ENCODE measurements around the gene EEF1G.
"Not testable (repeated sequence)": the region's sequence is repeated elsewhere in the genome, so short reads cannot be mapped to it uniquely, and the experiment has no call there.

EEF1G gene

DNA sequence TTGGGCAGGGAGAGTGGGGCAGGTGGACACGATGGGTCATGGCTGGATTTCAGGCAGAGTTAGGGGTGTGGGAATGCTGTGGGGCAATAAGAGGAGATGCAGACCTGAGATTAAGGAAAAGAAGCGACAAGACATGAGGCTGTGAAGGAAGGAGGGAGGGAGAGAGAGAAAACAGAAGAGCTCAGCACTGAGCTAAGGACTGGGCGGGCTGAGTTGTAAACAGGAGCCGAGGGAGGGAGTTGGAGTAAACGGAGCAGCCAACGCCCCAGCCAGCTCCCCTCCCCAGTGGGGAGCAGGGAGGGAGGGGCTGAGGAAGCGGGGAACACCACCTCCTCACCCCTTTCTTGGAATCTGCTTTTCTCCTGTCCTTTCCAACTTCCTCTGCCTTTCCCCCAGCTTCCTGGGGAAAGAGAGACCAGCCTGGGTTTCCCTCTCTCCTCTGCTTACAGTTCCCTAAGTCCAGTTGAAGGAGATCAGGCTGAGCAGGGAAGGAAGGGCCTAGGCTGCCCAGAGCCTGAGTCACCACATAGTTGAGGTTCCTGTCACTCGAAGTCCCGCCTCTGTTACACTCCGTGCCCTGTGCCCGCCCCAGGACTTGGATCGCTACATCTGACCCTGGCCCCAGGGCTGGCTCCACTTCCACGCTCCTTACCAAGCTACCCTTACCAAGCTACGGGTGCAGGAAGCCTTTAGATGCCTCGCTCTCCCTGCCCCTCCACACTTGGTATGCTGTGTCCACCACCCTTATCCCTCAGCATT lies 20.4 kb downstream of the EEF1G start:
- FAIRE-seq, result no peak

DNA sequence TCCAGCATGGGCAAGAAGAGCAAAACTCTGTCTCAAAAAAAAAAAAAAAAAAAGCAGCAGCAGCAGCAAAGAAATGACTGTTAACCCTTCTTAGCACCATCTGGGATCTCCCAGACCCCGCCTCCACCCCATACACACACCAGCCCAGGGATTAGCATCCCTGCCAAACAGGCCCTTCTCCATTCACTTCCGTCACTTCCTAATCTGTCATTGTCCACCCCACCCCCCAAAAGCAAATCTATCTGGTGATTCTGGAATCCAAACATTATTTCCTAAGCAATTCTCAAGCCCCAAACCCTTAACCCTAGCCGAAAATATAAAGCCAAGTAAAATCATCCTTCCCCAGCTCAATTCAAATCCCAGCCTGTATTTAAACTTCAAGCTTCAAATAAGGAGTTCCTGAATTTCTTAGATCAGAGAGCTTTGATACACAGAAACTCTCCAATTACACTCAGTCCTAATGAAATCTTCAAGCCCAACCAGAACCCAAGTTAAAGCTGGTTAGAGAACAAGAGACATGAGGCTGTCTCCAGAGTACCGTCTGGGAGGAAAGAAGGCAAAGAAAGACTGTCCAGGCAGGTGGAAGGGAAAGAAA lies 21.1 kb downstream of the EEF1G start:
- no peak for FAIRE-seq

DNA sequence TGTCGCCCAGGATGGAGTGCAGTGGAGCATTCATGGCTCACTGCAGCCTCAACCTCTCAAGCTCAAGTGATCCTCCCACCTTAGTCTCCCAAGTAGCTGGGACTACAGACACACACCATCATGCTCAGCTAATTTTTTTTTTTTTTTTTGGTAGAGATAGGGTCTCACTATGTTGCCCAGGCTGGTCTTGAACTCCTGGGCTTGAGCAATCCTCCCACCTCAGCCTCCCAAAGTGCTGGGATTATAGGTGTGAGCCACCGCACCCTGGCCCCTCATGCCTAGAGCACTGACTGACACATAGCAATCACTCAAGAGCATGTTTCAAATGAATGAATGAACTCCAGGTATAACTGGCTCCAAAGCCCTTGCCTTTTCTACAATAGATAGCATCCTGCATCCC lies 23.2 kb downstream of the EEF1G start:
- not testable (repeated sequence) for FAIRE-seq

DNA sequence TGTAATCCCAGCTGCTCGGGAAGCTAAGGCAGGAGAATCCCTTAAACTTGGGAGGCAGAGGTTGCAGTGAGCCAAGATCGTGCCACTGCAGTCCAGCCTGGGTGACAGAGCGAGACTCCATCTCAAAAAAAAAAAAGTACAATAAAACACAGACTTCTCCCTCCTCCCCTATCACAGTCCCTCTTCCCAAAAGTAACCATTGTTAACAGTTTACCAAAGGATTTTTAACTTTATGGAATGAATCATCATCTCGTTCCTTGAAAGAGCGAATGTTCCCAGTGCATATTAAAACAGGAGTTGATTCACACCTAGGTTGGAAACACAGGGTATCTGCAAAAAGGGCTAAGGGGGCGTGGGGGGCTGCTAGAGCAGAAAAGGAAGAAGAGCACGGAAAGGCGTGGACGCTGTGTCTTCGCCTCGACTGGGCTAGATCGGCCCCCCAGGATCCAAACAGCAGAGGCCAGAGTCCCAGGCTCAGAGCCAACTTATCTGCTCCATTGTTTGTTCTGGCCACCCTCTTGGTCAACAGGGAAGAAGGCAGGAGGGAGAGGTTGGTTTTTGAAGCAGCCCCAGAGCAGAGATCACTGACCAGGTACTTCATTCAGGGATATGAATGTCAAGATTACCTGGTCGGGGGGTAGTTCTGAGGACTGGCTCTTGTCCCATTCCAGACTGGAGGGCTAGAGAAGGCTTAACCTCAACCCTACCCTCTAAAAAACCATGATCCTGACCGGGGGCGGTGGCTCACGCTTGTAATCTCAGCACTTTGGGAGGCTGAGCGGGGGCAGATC lies 25.0 kb downstream of the EEF1G start:
- no peak for FAIRE-seq

DNA sequence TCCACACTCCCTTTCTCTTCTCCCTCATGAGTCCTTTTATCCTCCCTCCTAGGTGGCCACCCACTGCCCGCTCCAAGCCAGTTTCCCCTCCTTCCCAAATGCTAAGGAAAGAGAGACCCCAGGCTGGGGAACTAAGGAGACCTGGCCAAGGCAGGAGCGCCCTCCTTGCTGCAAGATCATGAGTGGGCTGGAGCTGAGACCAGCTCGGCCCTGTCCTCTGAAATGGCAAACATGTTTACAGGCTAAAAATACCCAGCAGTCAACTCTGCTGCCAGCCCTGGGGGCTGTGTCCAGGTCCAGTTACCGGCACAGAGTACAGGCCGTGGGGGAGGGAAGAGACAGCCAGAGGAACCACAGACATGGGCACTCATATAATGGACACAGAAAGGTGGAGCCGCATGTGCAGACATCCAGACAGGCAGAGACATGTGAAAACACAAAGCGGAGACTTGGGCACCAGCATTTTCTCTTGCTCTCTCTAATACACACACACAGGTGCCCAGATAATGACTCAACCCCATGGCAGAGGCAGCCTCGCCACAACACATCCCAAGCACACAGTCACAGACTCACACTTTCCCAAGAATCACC lies 25.9 kb downstream of the EEF1G start:
- FAIRE-seq, result no peak

DNA sequence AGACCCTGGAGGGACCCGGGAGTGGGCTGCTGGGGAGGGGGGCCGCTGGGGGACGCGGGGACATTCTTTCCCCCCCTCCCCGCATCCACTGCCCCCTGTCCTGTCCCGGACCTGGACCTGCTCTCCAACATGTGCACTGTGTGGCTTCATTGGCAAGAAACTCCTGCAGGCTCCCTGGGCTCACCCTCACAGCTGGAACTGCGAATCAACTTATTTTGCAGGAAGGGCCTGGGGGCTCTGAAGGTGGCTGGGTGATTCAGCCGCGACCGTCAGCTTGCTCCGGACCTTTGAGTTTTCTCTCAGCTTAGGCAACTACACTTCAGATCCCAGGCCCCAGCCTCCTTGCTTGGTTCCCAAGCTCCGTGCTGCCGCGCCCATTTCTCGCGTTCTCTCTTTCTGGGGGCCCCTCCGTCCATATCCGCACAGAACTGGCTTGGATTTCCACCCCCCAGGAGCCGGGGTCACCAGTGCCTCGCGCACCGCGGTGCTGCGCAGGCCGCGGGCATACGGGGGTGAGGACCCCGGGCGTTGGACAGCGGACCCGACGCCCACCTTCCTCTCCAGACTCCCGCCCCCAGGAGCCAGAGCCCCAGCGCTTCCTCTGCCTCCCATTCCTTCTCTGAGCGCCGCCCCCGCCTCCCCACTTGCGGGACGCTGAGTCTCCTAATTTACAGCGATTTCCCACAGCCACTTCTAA lies 26.6 kb downstream of the EEF1G start:
- no peak for FAIRE-seq

DNA sequence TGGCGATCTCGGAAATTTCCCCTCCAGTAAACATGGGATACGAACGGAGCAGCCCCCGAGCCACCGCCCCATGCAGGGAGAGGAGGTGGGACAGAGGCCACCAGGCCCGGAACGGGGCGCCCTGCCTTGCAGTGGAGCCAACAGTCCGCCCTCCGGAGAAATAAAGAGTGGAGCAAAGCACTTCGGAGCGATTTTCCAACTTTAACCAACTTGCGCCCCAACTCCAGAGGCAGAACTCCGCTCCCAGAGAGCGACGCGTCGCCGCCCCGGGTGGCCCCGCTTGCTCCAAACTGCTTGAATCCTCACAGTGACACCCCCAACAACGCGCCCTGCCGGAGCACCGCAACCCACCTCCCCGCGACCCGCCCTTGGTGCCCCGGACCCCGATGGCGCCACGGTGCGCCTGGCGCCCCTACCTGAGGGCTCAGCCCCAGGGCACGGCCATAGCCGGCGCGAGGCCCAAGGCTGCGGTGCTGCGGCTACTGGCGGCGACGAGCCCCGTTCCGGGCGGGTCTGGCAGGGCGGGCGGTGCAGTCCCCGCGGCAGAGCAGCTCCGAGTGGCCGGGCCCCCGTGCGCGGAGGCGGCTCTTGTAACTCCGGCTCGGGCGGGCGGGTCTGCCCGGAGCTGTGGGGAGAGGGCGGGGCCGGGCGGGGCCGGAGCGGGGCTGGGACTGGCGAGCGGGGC lies 27.3 kb downstream of the EEF1G start, which contains the start of gene AHNAK:
Gene AHNAK (minus strand): TSS at position 563 of the 685 bp plus-strand sequence. CDS start 10,708 bp downstream, outside the sequence.
- no peak for FAIRE-seq

DNA sequence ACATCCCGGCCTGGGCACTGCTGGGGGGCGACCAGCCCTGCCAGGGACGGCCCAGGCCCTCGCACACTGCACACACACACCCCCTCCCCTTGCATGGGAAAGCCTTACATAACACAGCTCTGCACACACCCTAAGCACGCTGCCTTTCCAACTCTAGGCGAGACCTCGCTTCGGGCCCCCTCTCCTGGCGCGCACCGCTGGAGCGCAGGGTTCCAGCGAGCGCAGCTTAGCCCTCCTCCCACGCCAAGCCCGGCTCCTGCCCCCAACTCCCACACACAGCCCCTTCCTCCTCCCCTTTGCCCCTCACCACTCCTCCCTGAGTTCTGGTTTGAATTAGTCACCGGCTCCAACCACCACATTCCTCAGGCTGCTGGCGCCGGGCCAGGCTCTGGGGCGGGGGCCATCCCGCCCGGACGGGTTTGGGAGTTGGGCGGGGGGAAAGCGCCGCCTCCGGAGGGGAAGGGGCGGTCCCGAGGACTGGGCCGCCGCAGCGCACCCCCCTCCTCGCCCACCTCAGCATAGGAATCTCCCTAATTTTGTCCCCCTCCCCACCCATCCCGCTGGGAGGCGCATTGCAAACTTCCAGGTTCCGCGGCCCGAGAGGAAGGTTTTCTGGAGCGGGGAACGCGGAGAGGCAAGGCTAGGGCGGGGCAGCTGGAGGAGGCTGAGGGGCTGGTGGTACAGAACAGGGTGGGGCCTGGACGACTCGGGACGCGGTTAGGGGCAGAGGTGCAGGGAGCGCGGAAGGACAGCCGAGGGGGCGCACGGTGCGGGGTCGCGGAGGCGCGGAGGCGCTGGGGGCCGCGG lies 28.1 kb downstream of the EEF1G start:
- FAIRE-seq, result no peak

DNA sequence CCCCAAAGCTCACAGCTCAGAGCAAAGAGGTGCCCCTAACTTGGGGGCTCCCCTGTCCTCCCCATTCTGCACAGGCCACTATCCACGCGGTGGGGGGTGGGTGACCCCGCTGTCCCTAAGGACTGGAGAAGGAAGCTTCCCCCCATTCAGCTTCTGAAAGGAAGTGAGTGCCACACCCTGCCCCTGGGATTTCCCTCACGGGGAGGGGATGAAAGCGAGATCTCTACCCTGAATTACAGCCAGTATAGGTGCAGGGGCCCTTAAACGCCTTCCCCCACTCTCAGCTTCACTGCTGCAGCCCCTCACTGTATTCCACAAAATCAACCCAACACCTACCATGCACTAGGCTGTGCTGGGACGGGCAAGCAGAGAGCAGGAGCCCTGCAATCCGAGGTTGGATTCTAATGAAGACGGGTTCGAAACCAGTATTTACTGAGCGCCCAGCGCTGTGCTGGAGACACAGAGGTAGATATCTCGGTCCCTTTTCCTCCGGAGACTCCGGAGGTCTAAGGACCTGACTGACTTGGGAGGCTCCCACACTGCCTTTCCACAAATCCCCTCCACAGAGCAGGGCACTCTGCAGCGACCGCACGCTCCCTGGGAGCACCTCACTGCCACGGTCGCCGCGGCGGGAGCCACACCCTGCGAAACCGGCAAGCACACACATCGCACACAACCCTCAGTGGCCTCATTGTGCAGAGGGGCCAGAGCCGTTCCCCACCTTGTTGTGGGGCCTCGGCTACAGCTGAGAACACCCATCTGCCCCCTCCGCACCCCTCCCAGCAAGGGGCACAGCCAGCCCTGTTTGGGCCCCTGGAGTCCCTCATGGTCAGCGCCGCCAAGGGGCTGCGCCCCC lies 28.9 kb downstream of the EEF1G start:
- no peak for FAIRE-seq

DNA sequence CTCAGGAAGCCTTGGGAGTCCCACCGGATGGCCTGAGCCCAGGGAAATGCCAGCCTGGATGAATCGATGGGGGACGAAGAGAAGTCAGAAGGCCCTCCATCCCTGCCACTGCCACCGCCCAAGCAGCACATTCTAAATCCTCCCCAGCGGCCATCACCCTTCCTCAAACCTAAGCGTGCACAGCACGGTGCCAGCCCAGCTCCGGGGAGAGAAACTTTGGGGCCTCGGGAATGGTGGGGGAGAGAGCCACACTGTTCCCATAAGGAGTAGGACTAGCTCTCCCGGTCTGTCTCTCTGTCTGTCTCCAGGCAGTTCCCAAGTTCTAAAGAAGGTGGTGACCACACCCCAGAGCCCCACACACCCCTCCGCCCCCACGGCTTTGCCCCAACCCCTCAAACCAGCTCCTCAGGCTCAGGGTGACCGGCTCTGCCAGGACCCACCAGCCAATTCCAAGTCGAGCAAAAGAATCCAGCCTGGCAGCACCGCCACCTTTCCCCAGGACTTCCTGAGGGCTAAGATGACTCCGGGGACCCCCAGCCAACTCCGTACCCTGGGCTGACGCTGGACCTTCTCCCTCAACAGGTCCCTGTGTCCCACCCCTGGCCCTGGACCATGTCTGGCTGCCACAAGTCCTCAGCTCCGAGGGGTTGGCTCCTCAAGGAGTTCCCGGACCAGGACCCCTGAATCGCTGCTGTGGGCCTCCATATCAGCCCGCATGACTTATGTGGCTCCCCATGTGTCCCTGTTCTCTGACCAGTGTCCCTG lies 29.8 kb downstream of the EEF1G start:
- FAIRE-seq, result no peak

DNA sequence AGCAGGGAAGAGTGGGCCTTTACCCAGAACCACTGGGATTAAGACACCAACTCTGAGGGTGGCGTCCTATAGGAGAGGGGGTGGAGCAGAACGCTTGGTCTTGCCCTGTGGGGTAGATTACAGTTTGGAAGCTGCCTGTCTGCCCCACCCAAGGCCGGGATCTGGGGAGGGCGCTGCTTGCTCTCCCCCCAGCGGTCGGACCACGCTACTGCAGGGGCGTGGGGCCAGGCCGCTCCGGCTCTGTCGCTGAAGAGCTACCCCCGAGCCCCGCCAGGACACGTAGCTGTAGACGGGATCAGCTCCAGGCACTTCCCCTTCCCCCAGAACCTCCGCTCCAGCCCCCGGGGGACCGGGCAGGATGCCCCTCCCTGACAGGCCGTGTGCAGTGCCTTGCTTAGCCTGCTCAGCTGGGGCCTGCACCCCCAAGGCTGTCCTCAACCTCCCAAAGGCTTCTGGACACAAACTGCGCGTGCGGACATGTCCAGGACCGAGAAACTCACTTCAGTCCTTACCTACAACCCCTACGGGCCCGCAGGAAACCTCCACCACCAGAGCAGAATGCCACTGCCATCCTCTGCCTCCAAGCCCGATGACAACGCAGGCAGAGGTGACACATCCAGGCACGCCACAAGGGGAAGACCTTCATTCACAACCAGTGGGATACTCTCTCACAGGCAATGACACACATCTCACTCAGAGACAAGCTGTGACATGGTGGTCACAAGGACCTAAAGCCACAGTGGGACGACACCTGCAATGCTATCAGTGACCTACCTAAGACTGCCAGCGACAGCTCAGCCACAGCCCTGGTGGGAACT lies 30.7 kb downstream of the EEF1G start:
- no peak for FAIRE-seq

DNA sequence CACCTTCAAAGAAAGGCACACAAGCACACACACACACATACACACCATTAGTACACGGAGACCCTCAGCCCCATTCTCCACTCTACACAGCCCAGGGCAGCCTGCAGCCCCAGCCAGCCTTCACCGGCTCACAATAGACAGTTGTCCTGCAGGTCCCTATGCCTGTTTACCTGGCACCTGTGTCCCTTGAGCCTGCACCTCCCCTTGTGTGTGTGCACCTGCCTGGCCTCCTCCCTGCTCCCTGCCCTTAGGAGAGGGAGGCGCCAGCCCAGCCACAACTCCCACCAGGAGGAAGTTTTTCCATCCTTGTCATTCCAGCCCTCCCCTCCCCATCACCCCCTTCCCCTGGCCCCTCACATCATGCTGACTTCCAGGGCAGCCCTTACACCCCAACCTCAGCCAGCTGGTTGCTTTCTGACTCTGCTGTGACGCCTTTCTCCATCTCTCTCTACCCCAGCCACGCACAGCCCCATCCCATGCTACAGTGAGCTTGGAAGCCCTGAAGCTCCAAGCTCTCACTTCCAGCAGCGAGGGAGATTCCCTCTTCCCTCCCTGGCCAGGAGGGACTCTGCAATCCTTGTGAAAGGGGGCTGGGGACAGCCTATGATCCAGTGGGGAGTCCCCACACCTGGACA lies 31.5 kb downstream of the EEF1G start:
- no peak for FAIRE-seq

DNA sequence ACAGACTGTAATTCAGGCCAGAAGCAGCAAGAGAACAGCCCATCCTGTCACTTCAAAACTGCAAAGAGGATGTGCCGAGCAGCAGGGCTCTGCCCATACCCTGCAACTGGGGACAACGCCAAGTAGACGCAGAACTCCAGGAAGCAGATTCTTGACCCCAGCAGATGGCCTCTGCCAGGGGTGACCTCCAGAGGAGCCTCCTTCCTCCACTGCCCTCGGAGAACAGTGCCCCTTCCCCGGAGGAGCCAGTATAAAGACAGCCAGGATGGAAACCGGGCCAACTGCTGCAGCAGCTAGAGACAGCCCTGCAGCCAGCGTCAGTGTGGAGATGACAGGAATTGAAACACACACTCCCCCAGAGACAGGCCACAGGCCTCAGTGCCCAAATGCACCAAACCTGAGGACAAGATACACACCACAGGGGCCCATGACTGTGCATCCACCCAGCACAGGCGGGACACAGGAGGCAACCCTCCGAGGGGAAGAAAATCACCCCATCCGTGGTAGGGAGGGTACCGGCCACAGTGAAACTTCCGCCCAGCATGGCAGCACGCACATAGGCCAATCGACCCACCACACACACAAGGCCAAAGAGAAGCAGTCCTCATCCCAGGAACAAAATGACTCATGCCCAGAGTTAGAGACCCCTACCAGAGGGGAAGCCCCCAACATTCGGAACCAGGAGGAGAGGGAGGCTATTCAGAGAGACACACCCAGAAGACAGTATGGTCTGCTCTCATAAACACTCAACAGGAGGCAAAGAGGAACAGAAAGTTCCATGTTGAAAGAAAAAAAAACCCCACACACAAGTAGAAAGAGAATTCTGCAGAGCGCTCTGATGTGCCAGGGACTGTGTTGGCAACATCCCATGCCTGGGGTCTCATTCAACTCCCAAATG lies 32.6 kb downstream of the EEF1G start:
- FAIRE-seq, result no peak

DNA sequence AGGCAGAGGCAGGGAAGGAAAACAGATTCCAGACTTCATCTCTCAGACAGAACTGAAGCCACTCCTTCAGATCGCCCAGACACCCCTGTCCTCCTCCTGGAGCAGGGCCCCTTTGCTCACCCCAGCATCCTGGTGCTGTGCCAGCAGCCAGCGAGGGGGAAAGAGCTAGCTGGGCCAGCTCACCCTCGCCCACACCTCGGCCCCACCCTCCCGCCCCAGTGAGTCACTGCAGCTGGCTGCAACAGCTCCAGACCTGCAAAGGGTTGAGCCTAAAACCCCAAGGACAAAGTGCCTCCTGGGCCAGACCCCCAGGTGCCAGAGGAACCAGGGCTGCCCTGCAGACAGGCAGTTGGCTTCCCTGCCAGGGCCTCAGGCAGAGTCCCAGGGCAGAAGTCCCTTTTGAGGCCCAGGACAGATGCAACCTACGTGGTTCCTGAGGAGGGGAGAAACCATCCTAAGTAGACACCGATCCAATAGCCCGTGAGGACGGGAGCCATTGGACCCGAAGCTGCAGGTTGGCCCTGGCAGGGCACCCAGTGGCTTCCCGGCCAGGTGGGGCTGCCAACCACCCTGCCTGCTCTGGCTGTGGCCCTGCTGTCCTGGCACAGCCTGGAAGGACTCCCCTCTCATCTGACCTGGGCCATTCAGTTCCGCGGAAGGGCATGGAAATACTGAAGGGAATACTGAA lies 34.3 kb downstream of the EEF1G start:
- no peak for FAIRE-seq

DNA sequence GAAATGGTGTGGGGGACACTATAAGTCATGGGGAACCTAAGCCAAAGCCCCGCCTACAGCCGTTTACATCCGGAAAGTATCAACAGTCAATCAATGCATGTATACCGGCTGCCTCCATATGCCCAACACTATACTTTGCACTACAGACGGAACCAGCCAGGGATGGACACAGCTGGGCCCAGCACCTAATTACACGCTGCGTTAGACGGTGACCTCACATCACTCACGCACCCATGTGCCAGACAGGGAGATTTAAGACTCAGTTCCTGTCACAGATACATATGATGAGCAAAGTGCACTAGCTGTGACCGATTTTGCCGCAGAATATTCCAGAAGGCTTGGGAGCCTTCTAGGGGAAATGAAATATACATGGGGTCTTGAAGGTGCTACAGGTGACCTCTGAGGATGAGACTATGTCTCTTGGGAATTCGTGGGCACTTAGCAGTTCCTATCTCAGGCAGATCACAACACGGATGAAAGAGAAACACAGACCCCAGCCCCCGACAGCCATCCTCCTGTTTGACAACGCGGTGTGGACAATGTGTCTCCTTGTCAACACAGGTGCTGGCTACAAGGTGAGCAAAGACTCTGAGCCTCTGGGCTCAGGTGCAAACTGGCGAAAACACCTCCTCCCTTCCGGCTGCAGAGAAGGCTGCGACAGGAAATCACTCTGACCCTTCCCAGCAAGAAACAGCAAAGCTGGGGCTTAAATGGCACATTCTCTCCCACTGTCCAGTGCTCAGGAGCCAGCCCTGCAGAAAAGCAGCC lies 35.0 kb downstream of the EEF1G start:
- FAIRE-seq, result no peak

Measured in A204.1 (cell line).